CD4-positive, alpha-beta T cell treated with Interleukin-6 at 100 ng/mL for 8 hours (primary cell): ENCODE data around the gene PNPLA8.

Experiments
- DNase-seq: peaks from one replicate; pipeline ENCODE4 v3.0.0-alpha.2; 2020; ENCODE audit warnings: mixed read lengths, low spot score

The PNPLA8 gene

GRCh38 chr7:108441392-108441955 lies 84.5 kb downstream of the PNPLA8 start:
- DNase-seq: no peak

DNA sequence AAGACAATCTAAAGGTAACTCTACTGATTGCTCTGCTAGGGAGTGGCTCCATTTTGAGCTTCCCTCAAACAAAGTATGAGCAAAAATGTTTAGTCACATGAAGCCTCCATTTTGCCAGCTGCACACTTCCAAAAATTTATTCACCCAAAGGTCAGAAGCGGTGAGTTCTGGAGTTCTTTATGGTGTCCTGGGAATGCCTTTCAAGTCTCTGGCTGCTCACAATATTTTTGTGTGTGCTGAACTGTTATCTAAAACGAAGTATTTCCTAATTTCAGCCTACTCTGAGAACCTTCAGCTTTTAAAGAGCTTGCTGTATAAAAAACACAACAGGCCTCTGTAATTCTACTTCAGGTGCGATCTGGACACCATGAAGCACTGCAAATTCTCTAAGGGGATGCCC lies 85.3 kb downstream of the PNPLA8 start:
- no peak for DNase-seq

GRCh38 chr7:108436906-108437305 lies 89.0 kb downstream of the PNPLA8 start:
- DNase-seq: no peak

GRCh38 chr7:108434010-108434409 lies 91.9 kb downstream of the PNPLA8 start:
- no peak for DNase-seq

DNA sequence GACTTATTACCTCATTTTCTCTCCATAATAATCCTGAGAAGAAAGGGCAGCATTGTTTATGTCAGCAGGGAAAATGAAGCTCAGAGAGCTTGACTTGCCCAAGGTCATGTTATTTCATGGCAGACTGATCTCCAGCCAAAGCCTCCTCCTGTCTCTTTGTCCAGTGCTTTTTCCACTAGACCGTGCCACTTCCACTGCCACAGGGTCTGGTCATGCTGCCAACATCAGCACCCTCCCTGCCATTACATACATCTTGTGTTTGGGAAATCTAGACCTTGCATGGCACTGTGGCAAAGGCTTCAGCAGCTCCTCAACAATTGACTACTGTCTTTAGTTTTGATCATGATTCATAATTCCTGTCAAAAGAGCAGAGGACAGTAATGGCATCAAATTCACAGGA lies 94.8 kb downstream of the PNPLA8 start:
- no peak for DNase-seq

DNA sequence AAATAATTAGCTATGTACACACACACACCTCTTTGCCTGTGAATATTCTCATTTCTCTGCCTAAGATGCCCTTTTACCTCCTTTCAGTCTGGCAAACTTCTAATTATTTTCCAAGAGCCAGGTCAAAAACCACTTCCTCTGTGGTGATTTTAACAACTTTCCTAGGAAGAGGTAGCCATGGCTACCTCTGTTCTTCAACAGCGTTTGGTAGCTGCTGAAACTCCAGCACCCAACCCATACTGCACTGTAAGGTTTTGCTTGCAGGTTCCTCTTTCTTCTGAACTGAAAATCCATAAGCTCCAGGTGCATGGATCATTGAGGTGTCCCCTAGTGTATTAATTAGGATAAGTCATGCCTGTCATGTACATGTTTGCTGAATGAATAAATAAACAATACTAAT lies 95.3 kb downstream of the PNPLA8 start:
- no peak for DNase-seq

- no peak for DNase-seq
These were observed 98.2 kb downstream of the PNPLA8 start for GRCh38 chr7:108427766-108428165.

DNA sequence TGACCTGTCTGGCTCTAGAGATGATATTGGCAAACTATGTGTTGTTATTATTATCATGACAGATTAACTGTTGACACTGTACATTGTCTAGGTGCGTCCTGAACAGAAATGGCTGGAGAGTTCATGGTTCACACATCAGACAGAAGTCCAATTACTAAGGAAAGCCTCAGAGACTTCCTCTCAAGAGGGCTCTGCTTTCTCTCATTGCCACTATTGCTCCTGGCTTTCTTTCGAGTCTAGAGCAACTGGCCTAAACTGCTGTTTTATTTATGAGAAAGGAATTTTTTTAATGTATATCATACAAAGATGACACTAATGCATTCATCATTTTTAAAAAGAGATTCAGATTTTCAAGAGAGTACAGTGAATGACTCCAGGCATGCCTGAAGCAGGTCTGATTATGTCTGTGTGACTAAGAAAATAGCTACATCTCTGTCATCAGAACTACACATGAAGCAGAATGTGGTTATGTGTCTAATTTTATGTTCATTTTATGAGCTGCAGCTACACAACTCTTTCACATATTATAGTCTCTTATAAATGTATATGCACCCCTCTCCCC lies 100.1 kb downstream of the PNPLA8 start:
- DNase-seq: no peak

DNA sequence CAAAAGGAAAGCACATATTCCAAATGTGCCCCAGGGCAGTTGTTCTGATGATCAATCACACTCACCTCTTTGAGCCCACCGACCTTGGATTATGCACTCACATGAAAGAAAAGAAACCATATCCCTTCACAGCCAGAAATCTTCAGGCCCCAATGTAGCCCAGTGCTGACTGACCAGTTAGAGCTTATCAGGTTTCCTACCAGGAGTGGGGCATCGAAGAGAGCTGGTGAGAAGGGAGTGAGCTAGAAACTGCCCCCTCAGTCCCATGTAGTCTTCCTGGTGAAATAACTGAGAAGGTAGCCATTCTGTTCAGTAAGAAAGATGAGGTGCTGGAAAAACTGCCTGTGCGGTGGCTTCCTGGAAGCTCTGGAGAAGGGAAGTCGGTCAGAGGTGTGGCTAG lies 101.9 kb downstream of the PNPLA8 start:
- DNase-seq: no peak

DNA sequence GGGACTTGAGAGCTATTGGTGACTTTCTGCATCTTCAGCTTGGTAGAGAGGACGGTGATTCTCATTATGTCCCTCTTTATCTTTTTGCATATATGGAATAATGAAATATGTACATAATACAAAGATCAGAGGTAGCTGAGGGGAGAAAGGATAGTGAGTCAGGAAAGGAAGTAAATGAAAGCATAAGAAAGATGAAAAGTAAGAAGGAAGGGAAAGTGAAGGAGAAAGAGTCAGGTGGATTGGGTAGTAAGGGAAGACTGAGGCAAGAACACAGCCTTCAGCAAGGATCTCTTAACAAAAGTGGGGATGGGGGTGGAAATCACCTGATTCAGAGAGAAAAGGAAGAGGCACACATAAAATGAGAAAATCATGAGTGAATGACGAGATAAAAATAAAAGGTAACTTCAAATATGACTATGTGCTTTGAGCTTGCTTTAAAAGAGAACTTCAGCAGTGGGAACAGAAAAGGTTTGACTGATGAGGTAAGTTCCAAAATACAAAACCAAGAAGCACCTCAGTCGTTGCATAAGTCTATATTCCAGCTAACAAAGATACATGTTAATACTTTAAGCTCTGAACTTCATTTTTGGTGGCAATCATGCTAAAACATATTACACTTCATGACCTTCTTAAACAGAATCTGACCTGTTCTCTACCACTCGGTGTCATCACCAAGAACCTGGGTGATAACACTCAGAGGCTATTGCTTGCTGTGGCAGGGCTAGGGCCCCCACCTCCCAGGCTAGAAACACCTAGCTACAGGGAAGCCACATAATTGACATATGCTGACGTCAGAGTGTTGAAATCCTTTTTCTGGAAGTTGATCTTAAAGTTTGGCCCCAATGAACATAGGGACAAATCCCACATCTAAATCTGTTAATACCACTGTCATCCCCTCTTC lies 102.6 kb downstream of the PNPLA8 start:
- no peak for DNase-seq

GRCh38 chr7:108421720-108422331 lies 104.1 kb downstream of the PNPLA8 start:
- no peak for DNase-seq
